Fibroblast of the aortic adventitia (primary cell): ENCODE measurements around the gene SNX18. TPM values are rescaled to one million over a fixed set of nuclear protein-coding genes. Genes with fewer than 3 reads are reported as not detected.
"Not testable (repeated sequence)": the region's sequence is repeated elsewhere in the genome, so short reads cannot be mapped to it uniquely, and the experiment has no call there.

Experiments used
- DNase-seq: peaks from one replicate; pipeline ENCODE4 v3.0.0-alpha.2; 2010; ENCODE audit warnings: low read depth
- H3K4me3 ChIP-seq: 2 replicates; pipeline ENCODE4 v1.5.1; 2011; ENCODE audit warnings: low read depth, mild to moderate bottlenecking, control low read depth, low read length, moderate library complexity
- total RNA-seq: library from RNA; depleted of rRNA; stranded (reverse); fragments of >200 nt; gene quantifications from 2 replicates; pipeline ENCODE4 v1.2.3, GENCODE V29; 2012; ENCODE audit warnings: low replicate concordance
- TF ChIP-seq, protein P1 (sequence below): IDR thresholded peaks from 2 replicates; pipeline ENCODE4 v1.5.1; 2011; ENCODE audit warnings: mild to moderate bottlenecking, low read length, control low read depth, inconsistent platforms; ENCODE audit not compliant: insufficient read depth

Gene SNX18
- total RNA-seq, 1 donor = 38.8 TPM

GRCh38 chr5:54533541-54534190 is 16.1 kb downstream of the SNX18 start:
- peak overlapping the region; percentile 28 for H3K4me3 ChIP-seq
- peak; percentile 70 for DNase-seq
- TF ChIP-seq, protein P1, sequence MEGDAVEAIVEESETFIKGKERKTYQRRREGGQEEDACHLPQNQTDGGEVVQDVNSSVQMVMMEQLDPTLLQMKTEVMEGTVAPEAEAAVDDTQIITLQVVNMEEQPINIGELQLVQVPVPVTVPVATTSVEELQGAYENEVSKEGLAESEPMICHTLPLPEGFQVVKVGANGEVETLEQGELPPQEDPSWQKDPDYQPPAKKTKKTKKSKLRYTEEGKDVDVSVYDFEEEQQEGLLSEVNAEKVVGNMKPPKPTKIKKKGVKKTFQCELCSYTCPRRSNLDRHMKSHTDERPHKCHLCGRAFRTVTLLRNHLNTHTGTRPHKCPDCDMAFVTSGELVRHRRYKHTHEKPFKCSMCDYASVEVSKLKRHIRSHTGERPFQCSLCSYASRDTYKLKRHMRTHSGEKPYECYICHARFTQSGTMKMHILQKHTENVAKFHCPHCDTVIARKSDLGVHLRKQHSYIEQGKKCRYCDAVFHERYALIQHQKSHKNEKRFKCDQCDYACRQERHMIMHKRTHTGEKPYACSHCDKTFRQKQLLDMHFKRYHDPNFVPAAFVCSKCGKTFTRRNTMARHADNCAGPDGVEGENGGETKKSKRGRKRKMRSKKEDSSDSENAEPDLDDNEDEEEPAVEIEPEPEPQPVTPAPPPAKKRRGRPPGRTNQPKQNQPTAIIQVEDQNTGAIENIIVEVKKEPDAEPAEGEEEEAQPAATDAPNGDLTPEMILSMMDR = no peak

GRCh38 chr5:54534191-54535004 is 16.8 kb downstream of the SNX18 start:
- peak; percentile 27 for DNase-seq
- peak overlapping the region; percentile 6 for H3K4me3 ChIP-seq
- TF ChIP-seq, protein P1 = no peak

GRCh38 chr5:54535149-54535844 is 17.7 kb downstream of the SNX18 start:
- no peak for DNase-seq
- H3K4me3 ChIP-seq = no peak overlapping the region
- TF ChIP-seq, protein P1 = no peak

DNA sequence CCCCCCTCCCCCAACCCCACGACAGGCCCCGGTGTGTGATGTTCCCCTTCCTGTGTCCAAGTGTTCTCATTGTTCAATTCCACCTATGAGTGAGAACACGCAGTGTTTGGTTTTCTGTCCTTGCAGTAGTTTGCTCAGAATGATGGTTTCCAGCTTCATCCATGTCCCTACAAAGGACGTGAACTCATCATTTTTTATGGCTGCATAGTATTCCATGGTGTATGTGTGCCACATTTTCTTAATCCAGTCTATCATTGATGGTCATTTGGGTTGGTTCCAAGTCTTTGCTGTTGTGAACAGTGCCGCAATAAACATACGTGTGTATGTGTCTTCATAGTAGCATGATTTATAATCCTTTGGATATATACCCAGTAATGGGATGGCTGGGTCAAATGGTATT is 18.8 kb downstream of the SNX18 start:
- H3K4me3 ChIP-seq, DNase-seq: not testable (repeated sequence)

- not testable (repeated sequence) for H3K4me3 ChIP-seq, DNase-seq
Measured at GRCh38 chr5:54536861-54537260, 19.3 kb downstream of the SNX18 start.

DNA sequence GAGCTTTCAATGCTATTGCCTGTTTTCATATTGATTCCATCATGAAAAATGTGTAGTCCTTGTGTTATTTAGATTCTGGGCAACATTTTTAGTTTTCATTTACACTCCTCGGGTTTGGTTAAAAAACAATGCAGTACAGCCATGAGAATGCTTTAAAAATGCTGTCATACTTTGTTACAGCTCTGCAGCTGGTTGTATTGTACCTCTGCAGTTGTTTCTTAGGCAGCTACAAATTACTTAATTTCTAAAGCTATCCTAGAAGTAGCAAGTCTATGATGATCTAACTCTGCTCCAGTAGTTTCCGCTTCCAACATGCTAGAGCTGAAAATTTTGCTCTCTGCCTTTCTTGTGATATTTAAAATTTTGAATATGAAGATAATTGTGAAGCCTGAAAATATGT is 20.2 kb downstream of the SNX18 start:
- H3K4me3 ChIP-seq = no peak overlapping the region
- TF ChIP-seq, protein P1 = no peak
- peak; percentile 43 for DNase-seq

GRCh38 chr5:54538156-54538555 is 20.6 kb downstream of the SNX18 start:
- TF ChIP-seq, protein P1 = no peak
- DNase-seq = no peak
- H3K4me3 ChIP-seq = no peak overlapping the region
